A549 (cell line): ENCODE results near the gene DNAJA3. TPM values are rescaled to one million over a fixed set of nuclear protein-coding genes. Genes with fewer than 3 reads are reported as not detected.
A peak's percentile ranks its signal among the peaks of the same experiment; 100 is the strongest.

Experiments used
- ATAC-seq, 2 experiments: fragments of 200-7000 bp in 1 of 2; fragments of >200 bp in 1 of 2; cut with Nextera tagmentation in 1 of 2; cut with Tn5 transposase in 1 of 2; 3 replicates each; pipeline versions ENCODE4 v1.8.0 to v1.9.1; 2018 to 2020; ENCODE audit warnings: mild to moderate bottlenecking in 1 of 2, moderate library complexity in 1 of 2
- CTCF ChIA-PET: fragments of 300-600 bp; sonication (Branson Sonifier 250); formaldehyde crosslinking; extraction: SDS; loops from one replicate; lab custom pipeline; 2021; ENCODE audit warnings: antibody characterized with exemption, inconsistent platforms; lab: Yijun Ruan, JAX
- POLR2A ChIA-PET: fragments of 350-600 bp; formaldehyde crosslinking; extraction: SDS; loops from one replicate; lab custom pipeline; 2021; ENCODE audit warnings: antibody characterized with exemption, inconsistent platforms; lab: Yijun Ruan, JAX
- DNase-seq, 2 experiments: peaks; one replicate each; pipeline versions ENCODE4 v3.0.0 to v3.0.0-alpha.2; 2011 to 2016; ENCODE audit warnings: low read depth in 1 of 2, low spot score in 1 of 2
- FAIRE-seq: peaks from 2 replicates; lab custom pipeline; 2011; peaks lifted over from hg19 to GRCh38; lab: Jason Lieb, UNC
- H3K27ac ChIP-seq, 2 experiments: fragments of >200 bp; sonication (Bioruptor Twin); formaldehyde crosslinking; 3 replicates each; pipeline ENCODE4 v1.5.1; 2016 to 2017
- H3K4me1 ChIP-seq: fragments of >200 bp; sonication (Bioruptor Twin); formaldehyde crosslinking; 3 replicates; pipeline ENCODE4 v1.6.1; 2016
- H3K4me2 ChIP-seq: fragments of >200 bp; sonication (Bioruptor Twin); formaldehyde crosslinking; 3 replicates; pipeline ENCODE4 v1.6.1; 2016
- H3K4me3 ChIP-seq: fragments of >200 bp; sonication (Bioruptor Twin); formaldehyde crosslinking; 3 replicates; pipeline ENCODE4 v1.5.1; 2016
- H3K9me3 ChIP-seq: fragments of >200 bp; sonication (Bioruptor Twin); formaldehyde crosslinking; 3 replicates; pipeline ENCODE4 v1.6.1; 2016
- BHLHE40 ChIP-seq: IDR thresholded peaks from 2 replicates; pipeline ENCODE4 v1.6.1; 2012; ENCODE audit warnings: low read depth, low read length, inconsistent platforms
- CBX8 ChIP-seq: fragments of 200-600 bp; sonication (generic); IDR thresholded peaks from 2 replicates; pipeline ENCODE4 v1.6.1; 2016
- CHD2 ChIP-seq: fragments of 150-350 bp; IDR thresholded peaks from 2 replicates; pipeline ENCODE4 v1.6.1; 2014; ENCODE audit warnings: low read length; ENCODE audit not compliant: partially characterized antibody
- CHD4 ChIP-seq: fragments of 200-600 bp; sonication (generic); IDR thresholded peaks from 2 replicates; pipeline ENCODE4 v1.6.1; 2016; ENCODE audit warnings: antibody characterized with exemption, mild to moderate bottlenecking, borderline replicate concordance
- CTCF ChIP-seq: fragments of >200 bp; sonication (Bioruptor Twin); formaldehyde crosslinking; IDR thresholded peaks from 3 replicates; pipeline ENCODE4 v1.5.1; 2016
- E2F6 ChIP-seq: IDR thresholded peaks from 2 replicates; pipeline ENCODE4 v1.6.1; 2012; ENCODE audit warnings: low read depth, borderline replicate concordance
- EHF ChIP-seq: fragments of 250-450 bp; sonication (Bioruptor Pico); IDR thresholded peaks from 2 replicates; pipeline ENCODE4 v1.5.0; 2020; ENCODE audit warnings: mild to moderate bottlenecking
- ELK1 ChIP-seq: fragments of 150-350 bp; IDR thresholded peaks from 2 replicates; pipeline ENCODE4 v1.6.1; 2014; ENCODE audit warnings: low read depth, mild to moderate bottlenecking, low read length
- GATA3 ChIP-seq: IDR thresholded peaks from 2 replicates; pipeline ENCODE4 v1.6.1; 2012; ENCODE audit warnings: borderline replicate concordance
- HOXB13 ChIP-seq: fragments of 250-450 bp; sonication (Bioruptor Pico); IDR thresholded peaks from 2 replicates; pipeline ENCODE4 v1.5.0; 2020; ENCODE audit warnings: low read depth, mild to moderate bottlenecking, moderate library complexity
- HOXB5 ChIP-seq: fragments of 250-450 bp; sonication (Bioruptor Pico); IDR thresholded peaks from 2 replicates; pipeline ENCODE4 v1.5.0; 2020; ENCODE audit warnings: mild to moderate bottlenecking, moderate library complexity
- JUN ChIP-seq, 2 experiments: fragments of >200 bp; sonication (Bioruptor Twin); formaldehyde crosslinking; IDR thresholded peaks; 2 replicates in 1 of 2; 3 replicates in 1 of 2; pipeline ENCODE4 v1.6.1; 2016 to 2017
- MAX ChIP-seq: IDR thresholded peaks from 2 replicates; pipeline ENCODE4 v1.6.1; 2012
- MYC ChIP-seq: IDR thresholded peaks from 2 replicates; pipeline ENCODE4 v1.6.1; 2012; ENCODE audit warnings: mild to moderate bottlenecking, inconsistent platforms, low read length, improper control_type of control experiment, borderline replicate concordance
- PHF8 ChIP-seq: fragments of 200-600 bp; sonication (generic); IDR thresholded peaks from 2 replicates; pipeline ENCODE4 v1.6.1; 2016; ENCODE audit warnings: low read depth, mild to moderate bottlenecking, antibody characterized with exemption, moderate library complexity, borderline replicate concordance
- POLR2A ChIP-seq: IDR thresholded peaks from 2 replicates; pipeline ENCODE4 v1.6.1; 2012; ENCODE audit warnings: mild to moderate bottlenecking, low read length
- RNF2 ChIP-seq: fragments of 200-600 bp; sonication (generic); IDR thresholded peaks from 2 replicates; pipeline ENCODE4 v1.6.1; 2016; ENCODE audit warnings: low read depth, mild to moderate bottlenecking, antibody characterized with exemption, moderate library complexity, borderline replicate concordance
- ZC3H11A ChIP-seq: fragments of 450-650 bp; IDR thresholded peaks from 2 replicates; pipeline ENCODE4 v1.6.1; 2014; ENCODE audit warnings: antibody characterized with exemption, mild to moderate bottlenecking
- ZNF302 ChIP-seq: fragments of 250-450 bp; sonication (Bioruptor Pico); IDR thresholded peaks from 2 replicates; pipeline ENCODE4 v1.9.0; 2021; ENCODE audit warnings: inconsistent platforms, mild to moderate bottlenecking, moderate library complexity
- WGBS: methylation state at CpG from one replicate; pipeline ENCODE4 v1.1.6; 2017; ENCODE audit errors: missing lambda C conversion rate; 5-methylcytosine and 5-hydroxymethylcytosine counted together
- polyA plus RNA-seq, 4 experiments: library from polyadenylated mRNA; depleted of rRNA in 3 of 4; stranded (reverse); fragments of >200 nt; fragmentation: RNase III in 1 of 4; extraction: RNeasy Plus Mini Kit Qiagen cat#74134 plus additional on column Dnase treatment in 1 of 4; gene quantifications; 2 replicates in 3 of 4; 3 replicates in 1 of 4; pipeline ENCODE4 v1.2.3, GENCODE V29; 2011 to 2017
- TF ChIP-seq, protein P1 (sequence below): fragments of 200-600 bp; sonication (generic); IDR thresholded peaks from 2 replicates; pipeline ENCODE4 v1.6.1; 2016; ENCODE audit warnings: antibody characterized with exemption, mild to moderate bottlenecking, moderate library complexity
- TF ChIP-seq, protein P2 (sequence below): fragments of 450-650 bp; IDR thresholded peaks from 2 replicates; pipeline ENCODE4 v1.6.1; 2014; ENCODE audit warnings: antibody characterized with exemption
- TF ChIP-seq, protein P3 (sequence below): fragments of >200 bp; sonication (Bioruptor Twin); formaldehyde crosslinking; IDR thresholded peaks from 3 replicates; pipeline ENCODE4 v1.6.1; 2016

DNAJA3 gene
- polyA plus RNA-seq, 2 of the 4 experiments (the other 2 are of a cell fraction): 64.6 to 77.2 TPM

DNA sequence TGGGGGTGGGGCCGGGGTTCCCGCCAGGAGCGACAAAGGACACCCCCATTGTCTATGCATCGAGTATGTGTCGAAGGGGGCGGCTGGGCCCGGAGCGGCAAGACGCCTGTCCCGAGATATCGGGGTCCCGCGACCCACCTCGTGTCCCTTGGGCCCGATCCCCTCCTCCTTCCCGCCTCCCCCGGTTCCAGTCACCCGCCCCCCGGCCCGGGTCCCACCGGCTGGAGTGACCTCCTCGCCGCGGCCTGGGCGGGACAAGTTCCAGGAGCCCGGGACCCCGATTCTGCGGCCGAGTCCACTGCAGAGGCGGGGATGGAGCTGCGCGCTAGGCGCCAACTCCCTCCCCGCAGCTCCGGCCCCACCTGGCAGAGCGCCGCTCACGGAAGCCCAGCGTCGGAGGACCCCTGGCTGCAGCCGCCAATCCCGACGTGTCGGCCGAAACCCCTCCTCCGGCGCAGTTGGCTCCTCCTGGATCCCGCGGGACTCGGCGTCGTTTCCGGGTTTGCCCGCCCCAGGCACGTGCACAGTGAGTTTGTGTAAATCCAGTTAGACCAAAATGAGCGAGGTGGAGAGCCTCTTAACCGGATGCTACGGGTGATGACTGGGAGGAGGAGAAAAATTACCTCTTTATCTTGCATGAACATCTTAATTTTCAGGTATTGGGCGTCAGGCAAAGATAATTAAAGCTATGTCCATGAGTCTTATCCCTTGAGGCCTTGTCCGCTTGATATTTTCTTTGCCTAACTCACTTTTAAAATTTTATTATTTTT lies 48.7 kb downstream of the DNAJA3 start, which contains the start of gene NMRAL1:
TSS of gene NMRAL1 (minus strand) at position 434 of the 770 bp plus-strand sequence. CDS start 493 bp downstream, outside the sequence.
- H3K4me1 ChIP-seq: peaks cover 27% of the 10 kb centered on the region
- FAIRE-seq: no peak
- H3K4me3 ChIP-seq: peak within 1 kb of the TSS; percentile 72
- H3K4me2 ChIP-seq: peak within 1 kb of the TSS; percentile 94
- CTCF ChIA-PET: interaction anchor here (0.6 to 3.1 kb wide), 7 partner anchors 17 to 74 kb away, joined by 3 to 12 read pairs (median 4); no protein-coding TSS in a partner anchor
- WGBS: 7% methylated on average over 19 of the region's 60 CpGs
- H3K9me3 ChIP-seq: peaks cover 4% of the 10 kb centered on the region; the same call in 1 of the 3 replicates
- POLR2A ChIA-PET: interaction anchor here (1.7 kb wide), 1 partner anchor 33 kb away, joined by 5 read pairs; no protein-coding TSS in a partner anchor
- TF ChIP-seq, protein P1, sequence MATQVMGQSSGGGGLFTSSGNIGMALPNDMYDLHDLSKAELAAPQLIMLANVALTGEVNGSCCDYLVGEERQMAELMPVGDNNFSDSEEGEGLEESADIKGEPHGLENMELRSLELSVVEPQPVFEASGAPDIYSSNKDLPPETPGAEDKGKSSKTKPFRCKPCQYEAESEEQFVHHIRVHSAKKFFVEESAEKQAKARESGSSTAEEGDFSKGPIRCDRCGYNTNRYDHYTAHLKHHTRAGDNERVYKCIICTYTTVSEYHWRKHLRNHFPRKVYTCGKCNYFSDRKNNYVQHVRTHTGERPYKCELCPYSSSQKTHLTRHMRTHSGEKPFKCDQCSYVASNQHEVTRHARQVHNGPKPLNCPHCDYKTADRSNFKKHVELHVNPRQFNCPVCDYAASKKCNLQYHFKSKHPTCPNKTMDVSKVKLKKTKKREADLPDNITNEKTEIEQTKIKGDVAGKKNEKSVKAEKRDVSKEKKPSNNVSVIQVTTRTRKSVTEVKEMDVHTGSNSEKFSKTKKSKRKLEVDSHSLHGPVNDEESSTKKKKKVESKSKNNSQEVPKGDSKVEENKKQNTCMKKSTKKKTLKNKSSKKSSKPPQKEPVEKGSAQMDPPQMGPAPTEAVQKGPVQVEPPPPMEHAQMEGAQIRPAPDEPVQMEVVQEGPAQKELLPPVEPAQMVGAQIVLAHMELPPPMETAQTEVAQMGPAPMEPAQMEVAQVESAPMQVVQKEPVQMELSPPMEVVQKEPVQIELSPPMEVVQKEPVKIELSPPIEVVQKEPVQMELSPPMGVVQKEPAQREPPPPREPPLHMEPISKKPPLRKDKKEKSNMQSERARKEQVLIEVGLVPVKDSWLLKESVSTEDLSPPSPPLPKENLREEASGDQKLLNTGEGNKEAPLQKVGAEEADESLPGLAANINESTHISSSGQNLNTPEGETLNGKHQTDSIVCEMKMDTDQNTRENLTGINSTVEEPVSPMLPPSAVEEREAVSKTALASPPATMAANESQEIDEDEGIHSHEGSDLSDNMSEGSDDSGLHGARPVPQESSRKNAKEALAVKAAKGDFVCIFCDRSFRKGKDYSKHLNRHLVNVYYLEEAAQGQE: peak; percentile 92
- TF ChIP-seq, protein P2, sequence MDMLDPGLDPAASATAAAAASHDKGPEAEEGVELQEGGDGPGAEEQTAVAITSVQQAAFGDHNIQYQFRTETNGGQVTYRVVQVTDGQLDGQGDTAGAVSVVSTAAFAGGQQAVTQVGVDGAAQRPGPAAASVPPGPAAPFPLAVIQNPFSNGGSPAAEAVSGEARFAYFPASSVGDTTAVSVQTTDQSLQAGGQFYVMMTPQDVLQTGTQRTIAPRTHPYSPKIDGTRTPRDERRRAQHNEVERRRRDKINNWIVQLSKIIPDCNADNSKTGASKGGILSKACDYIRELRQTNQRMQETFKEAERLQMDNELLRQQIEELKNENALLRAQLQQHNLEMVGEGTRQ: peak; percentile 69
- TF ChIP-seq HOXB5 (CRISPR knock-in tag): peak; percentile 74; the same call in 1 of the 2 replicates
- TF ChIP-seq HOXB13 (CRISPR knock-in tag): 0 out of 2 replicates have a peak, but pooled peaks have one; percentile 78
- peak; percentile 70 for TF ChIP-seq PHF8
- peak; percentile 70 for TF ChIP-seq POLR2A
- TF ChIP-seq ZNF302 (CRISPR knock-in tag): 0 out of 2 replicates have a peak, but pooled peaks have one; percentile 18
- peak; percentile 40; the same call in 1 of the 2 replicates for TF ChIP-seq GATA3
- peak; percentile 75; the same call in 1 of the 2 replicates for TF ChIP-seq RNF2
- no peak for TF ChIP-seq CBX8
- TF ChIP-seq MYC: peak; percentile 82
- TF ChIP-seq JUN (IDR thresholded peaks at IDR 0.05): peak; percentile 15 to 57; a peak in 2 of 5 replicates
- TF ChIP-seq CHD2: peak; percentile 91
- TF ChIP-seq CHD4: no peak
- TF ChIP-seq ELK1: no peak
- no peak for TF ChIP-seq ZC3H11A
- peak; percentile 98 for TF ChIP-seq E2F6
- TF ChIP-seq BHLHE40: peak; percentile 98
- TF ChIP-seq, protein P3, sequence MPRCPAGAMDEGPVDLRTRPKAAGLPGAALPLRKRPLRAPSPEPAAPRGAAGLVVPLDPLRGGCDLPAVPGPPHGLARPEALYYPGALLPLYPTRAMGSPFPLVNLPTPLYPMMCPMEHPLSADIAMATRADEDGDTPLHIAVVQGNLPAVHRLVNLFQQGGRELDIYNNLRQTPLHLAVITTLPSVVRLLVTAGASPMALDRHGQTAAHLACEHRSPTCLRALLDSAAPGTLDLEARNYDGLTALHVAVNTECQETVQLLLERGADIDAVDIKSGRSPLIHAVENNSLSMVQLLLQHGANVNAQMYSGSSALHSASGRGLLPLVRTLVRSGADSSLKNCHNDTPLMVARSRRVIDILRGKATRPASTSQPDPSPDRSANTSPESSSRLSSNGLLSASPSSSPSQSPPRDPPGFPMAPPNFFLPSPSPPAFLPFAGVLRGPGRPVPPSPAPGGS: peak; percentile 59; the same call in 2 of the 3 replicates
- TF ChIP-seq MAX: peak; percentile 100
- TF ChIP-seq EHF (CRISPR knock-in tag): peak; percentile 83; the same call in 1 of the 2 replicates
- no peak for TF ChIP-seq CTCF
- DNase-seq: peak; percentile 88 to 94
- peak; percentile 73 to 83 for ATAC-seq
- peak within 1 kb of the TSS; percentile 87 to 93 for H3K27ac ChIP-seq
